Activated CD4-positive, alpha-beta T cell treated with anti-CD3 and anti-CD28 coated beads, Interleukin-10, Interleukin-2, amounts not matched to agents 100 ng/mL and 50 ng/mL, durations not matched to agents 16 hours and 8 hours (primary cell): ENCODE measurements around the gene ALDH8A1.
"Not testable (repeated sequence)": the region's sequence is repeated elsewhere in the genome, so short reads cannot be mapped to it uniquely, and the experiment has no call there.

Experiments
- DNase-seq: peaks from one replicate; pipeline ENCODE4 v3.0.0-alpha.2; 2020

Gene ALDH8A1

GRCh38 chr6:134908906-134909516 lies 40.9 kb downstream of the ALDH8A1 start:
- peak; percentile 11 for DNase-seq

- not testable (repeated sequence) for DNase-seq
Measured at GRCh38 chr6:134904731-134905130, 45.2 kb downstream of the ALDH8A1 start.

- DNase-seq = no peak
Measured at GRCh38 chr6:134903448-134903847, 46.5 kb downstream of the ALDH8A1 start.

- DNase-seq = no peak
Measured at GRCh38 chr6:134902936-134903335, 47.0 kb downstream of the ALDH8A1 start.

GRCh38 chr6:134902074-134902861 lies 47.6 kb downstream of the ALDH8A1 start:
- no peak for DNase-seq

- no peak for DNase-seq
Measured at GRCh38 chr6:134898575-134898974, 51.3 kb downstream of the ALDH8A1 start.

- DNase-seq = not testable (repeated sequence)
Measured at GRCh38 chr6:134898166-134898565, 51.7 kb downstream of the ALDH8A1 start.

- no peak for DNase-seq
Measured at GRCh38 chr6:134896910-134897309, 53.0 kb downstream of the ALDH8A1 start.

GRCh38 chr6:134894800-134895199 lies 55.1 kb downstream of the ALDH8A1 start:
- DNase-seq = no peak

- no peak for DNase-seq
Measured at GRCh38 chr6:134892362-134892761, 57.5 kb downstream of the ALDH8A1 start.

- no peak for DNase-seq
Measured at GRCh38 chr6:134891633-134892032, 58.3 kb downstream of the ALDH8A1 start.

GRCh38 chr6:134888316-134888715 lies 61.6 kb downstream of the ALDH8A1 start:
- no peak for DNase-seq

- DNase-seq = no peak
Measured at GRCh38 chr6:134884752-134885151, 65.1 kb downstream of the ALDH8A1 start.

- DNase-seq = no peak
Measured at GRCh38 chr6:134883314-134883713, 66.6 kb downstream of the ALDH8A1 start.

GRCh38 chr6:134882426-134883038 lies 67.4 kb downstream of the ALDH8A1 start:
- DNase-seq = peak; percentile 37

- DNase-seq = no peak
Measured at GRCh38 chr6:134880487-134881190, 69.3 kb downstream of the ALDH8A1 start.

- DNase-seq = no peak
Measured at GRCh38 chr6:134878136-134878535, 71.8 kb downstream of the ALDH8A1 start.

GRCh38 chr6:134875367-134875766 lies 74.5 kb downstream of the ALDH8A1 start:
- DNase-seq = no peak

- DNase-seq = peak; percentile 10
Measured at GRCh38 chr6:134873500-134874388, 76.2 kb downstream of the ALDH8A1 start.

- peak; percentile 21 for DNase-seq
Measured at GRCh38 chr6:134870677-134871498, 79.0 kb downstream of the ALDH8A1 start.

GRCh38 chr6:134868812-134869211 lies 81.1 kb downstream of the ALDH8A1 start:
- no peak for DNase-seq
